ENCODE results near the gene SLC13A4.

The SLC13A4 gene

GRCh38 chr7:135718794-135719437, 9.1 kb downstream of the SLC13A4 start:
- DNase-seq (ENCODE audit: low read depth) = no peak

- no peak for DNase-seq (ENCODE audit: low read depth)
Measured at GRCh38 chr7:135718219-135718618, 9.8 kb downstream of the SLC13A4 start.

- DNase-seq (ENCODE audit: low read depth) = no peak
Measured at GRCh38 chr7:135717693-135718092, 10.3 kb downstream of the SLC13A4 start.

GRCh38 chr7:135716677-135717238, 11.2 kb downstream of the SLC13A4 start:
- DNase-seq (ENCODE audit: low read depth) = no peak

- DNase-seq (ENCODE audit: low read depth) = no peak
Measured at GRCh38 chr7:135715673-135716072, 12.3 kb downstream of the SLC13A4 start.

- DNase-seq (ENCODE audit: low read depth) = no peak
Measured at GRCh38 chr7:135715055-135715522, 12.9 kb downstream of the SLC13A4 start.

GRCh38 chr7:135714534-135715009, 13.4 kb downstream of the SLC13A4 start:
- no peak for DNase-seq (ENCODE audit: low read depth)

GRCh38 chr7:135713836-135714470, 14.0 kb downstream of the SLC13A4 start:
- DNase-seq (ENCODE audit: low read depth) = no peak

GRCh38 chr7:135712796-135713195, 15.2 kb downstream of the SLC13A4 start:
- no peak for DNase-seq (ENCODE audit: low read depth)

- no peak for DNase-seq (ENCODE audit: low read depth)
Measured at GRCh38 chr7:135712182-135712782, 15.7 kb downstream of the SLC13A4 start.

- no peak for DNase-seq (ENCODE audit: low read depth)
Measured at GRCh38 chr7:135711139-135711469, 16.9 kb downstream of the SLC13A4 start.

- DNase-seq (ENCODE audit: low read depth) = no peak
Measured at GRCh38 chr7:135710417-135711138, 17.4 kb downstream of the SLC13A4 start.

- no peak for DNase-seq (ENCODE audit: low read depth)
Measured at GRCh38 chr7:135709508-135709907, 18.5 kb downstream of the SLC13A4 start.

GRCh38 chr7:135708041-135708440, 19.9 kb downstream of the SLC13A4 start:
- no peak for DNase-seq (ENCODE audit: low read depth)

GRCh38 chr7:135707570-135707966, 20.4 kb downstream of the SLC13A4 start:
- no peak for DNase-seq (ENCODE audit: low read depth)

- DNase-seq (ENCODE audit: low read depth) = no peak
Measured at GRCh38 chr7:135706858-135707569, 21.0 kb downstream of the SLC13A4 start.

GRCh38 chr7:135706038-135706742, 21.8 kb downstream of the SLC13A4 start:
- no peak for DNase-seq (ENCODE audit: low read depth)

- no peak for DNase-seq (ENCODE audit: low read depth)
Measured at GRCh38 chr7:135704698-135705097, 23.3 kb downstream of the SLC13A4 start.

GRCh38 chr7:135704074-135704473, 23.9 kb downstream of the SLC13A4 start:
- no peak for DNase-seq (ENCODE audit: low read depth)

- no peak for DNase-seq (ENCODE audit: low read depth)
Measured at GRCh38 chr7:135697276-135698049, 30.5 kb downstream of the SLC13A4 start.
